K562 (cell line): Measurements from ENCODE around the gene DYRK1A. TPM values are rescaled to one million over a fixed set of nuclear protein-coding genes. Genes with fewer than 3 reads are reported as not detected.

Experiments
- COPS2 ChIP-seq: fragments of 450-650 bp; conservative IDR thresholded peaks from 2 replicates; pipeline ENCODE4 v1.6.1; 2016; ENCODE audit warnings: mild to moderate bottlenecking, moderate library complexity
- CSDE1 ChIP-seq, 2 experiments: fragments of 450-650 bp; IDR thresholded peaks; 2 replicates each; pipeline ENCODE4 v1.6.1; 2016; ENCODE audit warnings: mild to moderate bottlenecking in 1 of 2
- ETV6 ChIP-seq, 3 experiments: fragments of 150-350 bp in 1 of 3; sonication (generic) in 1 of 3; formaldehyde crosslinking in 1 of 3; IDR thresholded peaks; 2 replicates each; pipeline versions ENCODE4 v1.6.1 to v1.8.0; 2014 to 2022; ENCODE audit warnings: borderline replicate concordance in 2 of 3, low read depth in 2 of 3, antibody characterized with exemption in 1 of 3, low read length in 1 of 3, mild to moderate bottlenecking in 1 of 3, missing genetic modification reagents in 1 of 3
- JUND ChIP-seq, 2 experiments: IDR thresholded peaks; 2 replicates in 1 of 2; 3 replicates in 1 of 2; pipeline ENCODE4 v1.6.1; 2011; ENCODE audit warnings: borderline replicate concordance in 2 of 2, low read depth in 2 of 2, low read length in 2 of 2, improper control_type of control experiment in 1 of 2, missing biosample characterization in 1 of 2, missing genetic modification characterization in 1 of 2, missing genetic modification reagents in 1 of 2
- SIRT6 ChIP-seq: IDR thresholded peaks from one replicate; pipeline ENCODE4 v1.6.1; 2012; ENCODE audit warnings: low read depth, mild to moderate bottlenecking, control low read depth, inconsistent platforms, low read length, moderate library complexity
- SMARCC2 ChIP-seq: fragments of 450-650 bp; IDR thresholded peaks from 2 replicates; pipeline ENCODE4 v1.6.1; 2017; ENCODE audit warnings: antibody characterized with exemption, moderate library complexity, mild to moderate bottlenecking, low read depth
- SMARCE1 ChIP-seq: fragments of 450-650 bp; IDR thresholded peaks from 2 replicates; pipeline ENCODE4 v1.7.1; 2016; ENCODE audit warnings: mild to moderate bottlenecking
- SNIP1 ChIP-seq: fragments of 450-650 bp; IDR thresholded peaks from 2 replicates; pipeline ENCODE4 v1.7.1; 2017; ENCODE audit warnings: low read depth, mild to moderate bottlenecking
- TBP ChIP-seq: optimal IDR thresholded peaks from 2 replicates; pipeline ENCODE3; 2011; ENCODE audit warnings: low read depth, low read length, improper control_type of control experiment
- TFAP4 ChIP-seq: sonication (generic); formaldehyde crosslinking; IDR thresholded peaks from 2 replicates; pipeline ENCODE4 v1.8.0; 2022; ENCODE audit warnings: missing genetic modification reagents, mild to moderate bottlenecking, moderate library complexity, borderline replicate concordance
- ZNF23 ChIP-seq: fragments of 250-450 bp; sonication (Bioruptor Pico); IDR thresholded peaks from 2 replicates; pipeline ENCODE4 v1.4.0; 2020; ENCODE audit warnings: mild to moderate bottlenecking
- ZNF232 ChIP-seq: sonication (generic); formaldehyde crosslinking; IDR thresholded peaks from 2 replicates; pipeline ENCODE4 v1.8.0; 2022; ENCODE audit warnings: mild to moderate bottlenecking, missing genetic modification reagents
- polyA plus RNA-seq, 8 experiments: library from polyadenylated mRNA; depleted of rRNA in 4 of 8; stranded (reverse) in 5 of 8; unstranded in 3 of 8; fragments of >200 nt; fragmentation: Nextera tagmentation in 2 of 8; fragmentation: Illumina TruSeq in 1 of 8; extraction: Ambion mirVana in 2 of 8; extraction: Trizol in 1 of 8; gene quantifications; 2 replicates each; pipeline versions ENCODE4 v1.2.1 to v1.2.3, GENCODE V29; 2011 to 2014; ENCODE audit warnings: inconsistent platforms in 1 of 8, missing spikeins in 1 of 8
- total RNA-seq, 7 experiments: library from RNA; depleted of rRNA in 6 of 7; stranded (reverse); fragments of >200 nt in 6 of 7; fragmentation: Illumina TruSeq in 2 of 7; extraction: Trizol in 2 of 7; gene quantifications; 2 replicates each; pipeline versions ENCODE4 v1.2.1 to v1.2.3, GENCODE V29; 2011 to 2021; ENCODE audit warnings: low replicate concordance in 1 of 7
- TF ChIP-seq, protein P1 (sequence below): sonication (generic); formaldehyde crosslinking; IDR thresholded peaks from 2 replicates; pipeline ENCODE4 v1.8.0; 2022; ENCODE audit warnings: mild to moderate bottlenecking, missing genetic modification reagents
- TF ChIP-seq, protein P2 (sequence below), 2 experiments: fragments of 450-650 bp; formaldehyde crosslinking in 1 of 2; IDR thresholded peaks; 2 replicates each; pipeline versions ENCODE4 v1.4.0 to v1.6.1; 2014 to 2020; ENCODE audit warnings: mild to moderate bottlenecking in 2 of 2, borderline replicate concordance in 1 of 2, low read depth in 1 of 2

The DYRK1A gene
- total and polyA plus RNA-seq, 9 of the 15 experiments (the other 6 are each of a cell fraction or from before 2014, with no cell fraction given), result 3.7 to 64.8 (median 42.3) TPM

DNA sequence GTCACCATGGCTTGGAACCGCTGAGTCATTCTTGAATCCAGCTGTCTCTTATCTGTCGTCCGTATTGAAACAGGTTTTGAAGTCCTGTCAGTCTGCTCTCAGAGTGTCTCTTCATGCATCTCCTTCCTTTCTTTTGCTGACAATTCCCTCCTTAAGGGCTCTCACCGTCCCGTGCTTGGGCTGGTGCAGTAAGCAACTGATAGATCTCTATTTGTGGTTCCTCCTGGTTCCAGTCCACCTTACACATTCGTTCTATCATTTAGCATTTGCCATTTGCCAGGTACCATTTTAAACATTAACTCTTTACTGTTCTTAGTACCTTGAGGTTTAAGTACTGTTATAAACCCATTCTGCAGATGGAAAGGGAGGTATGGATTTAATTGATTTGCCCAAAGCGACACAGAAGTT, 88.9 kb downstream of the DYRK1A start (continued):
- TF ChIP-seq, protein P1, sequence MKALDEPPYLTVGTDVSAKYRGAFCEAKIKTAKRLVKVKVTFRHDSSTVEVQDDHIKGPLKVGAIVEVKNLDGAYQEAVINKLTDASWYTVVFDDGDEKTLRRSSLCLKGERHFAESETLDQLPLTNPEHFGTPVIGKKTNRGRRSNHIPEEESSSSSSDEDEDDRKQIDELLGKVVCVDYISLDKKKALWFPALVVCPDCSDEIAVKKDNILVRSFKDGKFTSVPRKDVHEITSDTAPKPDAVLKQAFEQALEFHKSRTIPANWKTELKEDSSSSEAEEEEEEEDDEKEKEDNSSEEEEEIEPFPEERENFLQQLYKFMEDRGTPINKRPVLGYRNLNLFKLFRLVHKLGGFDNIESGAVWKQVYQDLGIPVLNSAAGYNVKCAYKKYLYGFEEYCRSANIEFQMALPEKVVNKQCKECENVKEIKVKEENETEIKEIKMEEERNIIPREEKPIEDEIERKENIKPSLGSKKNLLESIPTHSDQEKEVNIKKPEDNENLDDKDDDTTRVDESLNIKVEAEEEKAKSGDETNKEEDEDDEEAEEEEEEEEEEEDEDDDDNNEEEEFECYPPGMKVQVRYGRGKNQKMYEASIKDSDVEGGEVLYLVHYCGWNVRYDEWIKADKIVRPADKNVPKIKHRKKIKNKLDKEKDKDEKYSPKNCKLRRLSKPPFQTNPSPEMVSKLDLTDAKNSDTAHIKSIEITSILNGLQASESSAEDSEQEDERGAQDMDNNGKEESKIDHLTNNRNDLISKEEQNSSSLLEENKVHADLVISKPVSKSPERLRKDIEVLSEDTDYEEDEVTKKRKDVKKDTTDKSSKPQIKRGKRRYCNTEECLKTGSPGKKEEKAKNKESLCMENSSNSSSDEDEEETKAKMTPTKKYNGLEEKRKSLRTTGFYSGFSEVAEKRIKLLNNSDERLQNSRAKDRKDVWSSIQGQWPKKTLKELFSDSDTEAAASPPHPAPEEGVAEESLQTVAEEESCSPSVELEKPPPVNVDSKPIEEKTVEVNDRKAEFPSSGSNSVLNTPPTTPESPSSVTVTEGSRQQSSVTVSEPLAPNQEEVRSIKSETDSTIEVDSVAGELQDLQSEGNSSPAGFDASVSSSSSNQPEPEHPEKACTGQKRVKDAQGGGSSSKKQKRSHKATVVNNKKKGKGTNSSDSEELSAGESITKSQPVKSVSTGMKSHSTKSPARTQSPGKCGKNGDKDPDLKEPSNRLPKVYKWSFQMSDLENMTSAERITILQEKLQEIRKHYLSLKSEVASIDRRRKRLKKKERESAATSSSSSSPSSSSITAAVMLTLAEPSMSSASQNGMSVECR, result 0 out of 2 replicates have a peak, but pooled peaks have one; percentile 51
- TF ChIP-seq, protein P2, sequence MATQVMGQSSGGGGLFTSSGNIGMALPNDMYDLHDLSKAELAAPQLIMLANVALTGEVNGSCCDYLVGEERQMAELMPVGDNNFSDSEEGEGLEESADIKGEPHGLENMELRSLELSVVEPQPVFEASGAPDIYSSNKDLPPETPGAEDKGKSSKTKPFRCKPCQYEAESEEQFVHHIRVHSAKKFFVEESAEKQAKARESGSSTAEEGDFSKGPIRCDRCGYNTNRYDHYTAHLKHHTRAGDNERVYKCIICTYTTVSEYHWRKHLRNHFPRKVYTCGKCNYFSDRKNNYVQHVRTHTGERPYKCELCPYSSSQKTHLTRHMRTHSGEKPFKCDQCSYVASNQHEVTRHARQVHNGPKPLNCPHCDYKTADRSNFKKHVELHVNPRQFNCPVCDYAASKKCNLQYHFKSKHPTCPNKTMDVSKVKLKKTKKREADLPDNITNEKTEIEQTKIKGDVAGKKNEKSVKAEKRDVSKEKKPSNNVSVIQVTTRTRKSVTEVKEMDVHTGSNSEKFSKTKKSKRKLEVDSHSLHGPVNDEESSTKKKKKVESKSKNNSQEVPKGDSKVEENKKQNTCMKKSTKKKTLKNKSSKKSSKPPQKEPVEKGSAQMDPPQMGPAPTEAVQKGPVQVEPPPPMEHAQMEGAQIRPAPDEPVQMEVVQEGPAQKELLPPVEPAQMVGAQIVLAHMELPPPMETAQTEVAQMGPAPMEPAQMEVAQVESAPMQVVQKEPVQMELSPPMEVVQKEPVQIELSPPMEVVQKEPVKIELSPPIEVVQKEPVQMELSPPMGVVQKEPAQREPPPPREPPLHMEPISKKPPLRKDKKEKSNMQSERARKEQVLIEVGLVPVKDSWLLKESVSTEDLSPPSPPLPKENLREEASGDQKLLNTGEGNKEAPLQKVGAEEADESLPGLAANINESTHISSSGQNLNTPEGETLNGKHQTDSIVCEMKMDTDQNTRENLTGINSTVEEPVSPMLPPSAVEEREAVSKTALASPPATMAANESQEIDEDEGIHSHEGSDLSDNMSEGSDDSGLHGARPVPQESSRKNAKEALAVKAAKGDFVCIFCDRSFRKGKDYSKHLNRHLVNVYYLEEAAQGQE (IDR thresholded peaks at IDR 0.05; ENCODE audit: borderline replicate concordance), result 0 out of 2 replicates have a peak, but pooled peaks have one; percentile 4
- TF ChIP-seq, protein P2 (CRISPR knock-in tag; IDR thresholded peaks at IDR 0.05; ENCODE audit: low read depth), result no peak
- peak; percentile 96 for TF ChIP-seq SMARCE1
- no peak for TF ChIP-seq SNIP1
- no peak for TF ChIP-seq TBP
- TF ChIP-seq ZNF232 (CRISPR knock-in tag), result no peak
- peak; percentile 98 for TF ChIP-seq SMARCC2
- TF ChIP-seq JUND (IDR thresholded peaks at IDR 0.05; ENCODE audit: borderline replicate concordance, low read depth, low read length), result peak; percentile 94
- peak; percentile 93; the same call in 2 of the 3 replicates for TF ChIP-seq JUND (tag; IDR thresholded peaks at IDR 0.05; ENCODE audit: borderline replicate concordance, low read depth, low read length)
- TF ChIP-seq ETV6 (IDR thresholded peaks at IDR 0.05; ENCODE audit: borderline replicate concordance in 1 of 2, low read depth in 2 of 2, low read length in 1 of 2), result no peak
- TF ChIP-seq ETV6 (CRISPR knock-in tag; IDR thresholded peaks at IDR 0.05; ENCODE audit: borderline replicate concordance), result no peak
- TF ChIP-seq ZNF23 (CRISPR knock-in tag), result no peak
- TF ChIP-seq COPS2, result no peak
- no peak for TF ChIP-seq SIRT6
- TF ChIP-seq CSDE1 (IDR thresholded peaks at IDR 0.05), result no peak
- peak; percentile 95 for TF ChIP-seq TFAP4 (CRISPR knock-in tag)
